K562 (cell line): ENCODE results near the gene CCNK. TPM values are rescaled to one million over a fixed set of nuclear protein-coding genes. Genes with fewer than 3 reads are reported as not detected.

ENCODE experiments used
- ATAC-seq: fragments of 200-7000 bp; cut with Tn5 transposase; 3 replicates; pipeline ENCODE4 v1.9.1; 2020; ENCODE audit warnings: moderate library complexity
- BruUV-seq: library from RNA; stranded (reverse); fragments of 400-500 nt; replicated peaks from 2 replicates; lab custom pipeline; 2021; lab: Mats Ljungman, UMichigan
- CTCF ChIA-PET: fragments of 300-600 bp; formaldehyde crosslinking; extraction: SDS; loops from one replicate; lab custom pipeline; 2021; ENCODE audit warnings: low intra/inter-chr PET ratio; lab: Yijun Ruan, JAX
- POLR2A ChIA-PET: fragments of 300-600, 350-650 bp; sonication (Branson Sonifier 250); formaldehyde crosslinking; extraction: SDS; loops from one replicate; lab custom pipeline; 2021; ENCODE audit warnings: antibody characterized with exemption, inconsistent platforms; lab: Yijun Ruan, JAX
- DNase-seq, 4 experiments: peaks; one replicate each; pipeline versions ENCODE4 v3.0.0 to v3.0.0-alpha.2; 2011 to 2018; ENCODE audit warnings: low spot score in 3 of 4, mixed read lengths in 3 of 4; ENCODE audit errors: extremely low read depth in 1 of 4
- FAIRE-seq: peaks from 2 replicates; lab custom pipeline; 2011; peaks lifted over from hg19 to GRCh38; lab: Jason Lieb, UNC
- H2AFZ ChIP-seq: 2 replicates; pipeline ENCODE4 v1.6.0; 2011; ENCODE audit warnings: low read depth, low read length, control low read depth, inconsistent platforms
- H3K27ac ChIP-seq: fragments of 200-600 bp; 3 replicates; pipeline ENCODE4 v1.8.0; 2011; ENCODE audit warnings: low read depth, mild to moderate bottlenecking, control low read depth, inconsistent platforms, low read length, moderate library complexity, mixed read lengths; ENCODE audit errors: extremely low read depth
- H3K27me3 ChIP-seq, 2 experiments: fragments of 300-600 bp in 1 of 2; 2 replicates in 1 of 2; 3 replicates in 1 of 2; pipeline versions ENCODE4 v1.6.0 to v1.8.0; 2011; ENCODE audit warnings: inconsistent platforms in 2 of 2, low read length in 2 of 2, mild to moderate bottlenecking in 1 of 2, mixed read lengths in 1 of 2, moderate library complexity in 1 of 2; ENCODE audit not compliant: control insufficient read depth in 2 of 2, insufficient read depth in 2 of 2
- H3K36me3 ChIP-seq: fragments of 300-600 bp; 3 replicates; pipeline ENCODE4 v1.8.0; 2011; ENCODE audit warnings: mild to moderate bottlenecking, low read length, inconsistent platforms; ENCODE audit not compliant: control insufficient read depth, insufficient read depth
- H3K4me1 ChIP-seq, 2 experiments: fragments of 200-600 bp in 1 of 2; replicated peaks in 1 of 2; 2 replicates in 1 of 2; 3 replicates in 1 of 2; pipeline versions ENCODE4 v1.5.1 to v1.8.0; 2011; ENCODE audit warnings: inconsistent platforms in 2 of 2, low read length in 2 of 2, mild to moderate bottlenecking in 1 of 2, mixed read lengths in 1 of 2, moderate library complexity in 1 of 2; ENCODE audit not compliant: control insufficient read depth in 2 of 2, insufficient read depth in 2 of 2
- H3K4me2 ChIP-seq: 2 replicates; pipeline ENCODE4 v1.6.1; 2011; ENCODE audit warnings: low read length, control low read depth, inconsistent platforms, mixed read lengths; ENCODE audit not compliant: insufficient read depth
- H3K4me3 ChIP-seq: fragments of 200-600 bp; sonication (generic), shearing (Covaris generic); 2 replicates; pipeline ENCODE4 v1.5.1; 2016; ENCODE audit warnings: control low read depth, inconsistent platforms
- H3K79me2 ChIP-seq: fragments of 200-600 bp; 3 replicates; pipeline ENCODE4 v1.8.0; 2011; ENCODE audit warnings: low read length, inconsistent platforms; ENCODE audit not compliant: control insufficient read depth, insufficient read depth
- H3K9ac ChIP-seq, 2 experiments: 2 replicates each; pipeline versions ENCODE4 v1.6.0 to v1.6.1; 2011; ENCODE audit warnings: low read depth in 2 of 2, low read length in 2 of 2, control low read depth in 1 of 2, inconsistent platforms in 1 of 2, mild to moderate bottlenecking in 1 of 2, mixed read lengths in 1 of 2; ENCODE audit not compliant: insufficient read depth in 1 of 2
- H3K9me1 ChIP-seq: one replicate; pipeline ENCODE4 v1.6.0; 2011; ENCODE audit warnings: inconsistent platforms, mild to moderate bottlenecking, low read length, moderate library complexity; ENCODE audit not compliant: control insufficient read depth, insufficient read depth
- H3K9me3 ChIP-seq: replicated peaks from 2 replicates; pipeline ENCODE4 v1.5.1; 2011; ENCODE audit warnings: low read depth, low read length, inconsistent platforms; ENCODE audit not compliant: control insufficient read depth, insufficient read depth
- H4K20me1 ChIP-seq: replicated peaks from 2 replicates; pipeline ENCODE4 v1.6.1; 2011; ENCODE audit warnings: low read length, inconsistent platforms, mixed read lengths; ENCODE audit not compliant: control insufficient read depth, insufficient read depth
- ARID2 ChIP-seq: fragments of 450-650 bp; IDR thresholded peaks from 2 replicates; pipeline ENCODE4 v1.6.1; 2017; ENCODE audit warnings: antibody characterized with exemption, mild to moderate bottlenecking
- ATF7 ChIP-seq: fragments of 450-650 bp; IDR thresholded peaks from 2 replicates; pipeline ENCODE4 v1.7.1; 2014; ENCODE audit warnings: mild to moderate bottlenecking, moderate library complexity
- GATAD2A ChIP-seq: fragments of 450-650 bp; IDR thresholded peaks from 2 replicates; pipeline ENCODE4 v1.6.1; 2017
- LCOR ChIP-seq: sonication (generic); formaldehyde crosslinking; IDR thresholded peaks from 2 replicates; pipeline ENCODE4 v1.8.0; 2022; ENCODE audit warnings: mild to moderate bottlenecking, missing genetic modification reagents
- PHF20 ChIP-seq: fragments of 450-650 bp; IDR thresholded peaks from 2 replicates; pipeline ENCODE4 v1.6.1; 2018; ENCODE audit not compliant: partially characterized antibody
- POLR2A ChIP-seq: fragments of 450-650 bp; conservative IDR thresholded peaks from 2 replicates; pipeline ENCODE4 v1.6.1; 2016
- SLC30A9 ChIP-seq: fragments of 250-450 bp; sonication (Bioruptor Pico); IDR thresholded peaks from 2 replicates; pipeline ENCODE4 v1.8.0; 2022; ENCODE audit warnings: mild to moderate bottlenecking, moderate library complexity
- SUPT5H ChIP-seq: fragments of 450-650 bp; IDR thresholded peaks from 2 replicates; pipeline ENCODE4 v1.6.1; 2016
- TFAM ChIP-seq: fragments of 250-450 bp; sonication (Bioruptor Pico); conservative IDR thresholded peaks from 2 replicates; pipeline ENCODE4 v1.5.0; 2021; ENCODE audit warnings: mild to moderate bottlenecking, moderate library complexity
- THRAP3 ChIP-seq: fragments of 450-650 bp; IDR thresholded peaks from 2 replicates; pipeline ENCODE4 v1.6.1; 2016; ENCODE audit warnings: mild to moderate bottlenecking, inconsistent platforms, borderline replicate concordance
- ZNF197 ChIP-seq: fragments of 200-800 bp; sonication (Bioruptor generic); IDR thresholded peaks from 2 replicates; pipeline ENCODE4 v1.6.1; 2016; ENCODE audit warnings: low read depth, missing genetic modification characterization, missing compliant biosample characterization
- ZNF764 ChIP-seq: fragments of 250-450 bp; sonication (Bioruptor Pico); IDR thresholded peaks from 2 replicates; pipeline ENCODE4 v1.4.0; 2020; ENCODE audit warnings: low read depth, mild to moderate bottlenecking, moderate library complexity
- WGBS: fragments of 100-300 bp; shearing (Covaris generic); methylation state at CpG from one replicate; pipeline ENCODE4 v1.1.6; 2016; ENCODE audit warnings: low coverage, mixed read lengths; ENCODE audit not compliant: insufficient coverage; ENCODE audit errors: missing lambda C conversion rate; 5-methylcytosine and 5-hydroxymethylcytosine counted together
- in situ Hi-C: fragments of 300-500 bp; cut with MboI; formaldehyde crosslinking; loops from 4 replicates; pipeline ENCODE4 v1.15.0; 2018; ENCODE audit warnings: inconsistent platforms, mixed read lengths
- intact Hi-C: fragments of 100-400 bp; cut with micrococcal nuclease; formaldehyde crosslinking; loops from 2 replicates; pipeline ENCODE4 v1.14.2; 2022
- polyA plus RNA-seq, 8 experiments: library from polyadenylated mRNA; depleted of rRNA in 4 of 8; stranded (reverse) in 5 of 8; unstranded in 3 of 8; fragments of >200 nt; fragmentation: Nextera tagmentation in 2 of 8; fragmentation: Illumina TruSeq in 1 of 8; extraction: Ambion mirVana in 2 of 8; extraction: Trizol in 1 of 8; gene quantifications; 2 replicates each; pipeline versions ENCODE4 v1.2.1 to v1.2.3, GENCODE V29; 2011 to 2014; ENCODE audit warnings: inconsistent platforms in 1 of 8, missing spikeins in 1 of 8
- total RNA-seq, 7 experiments: library from RNA; depleted of rRNA in 6 of 7; stranded (reverse); fragments of >200 nt in 6 of 7; fragmentation: Illumina TruSeq in 2 of 7; extraction: Trizol in 2 of 7; gene quantifications; 2 replicates each; pipeline versions ENCODE4 v1.2.1 to v1.2.3, GENCODE V29; 2011 to 2021; ENCODE audit warnings: low replicate concordance in 1 of 7
- TF ChIP-seq, protein P1 (sequence below): fragments of 250-450 bp; sonication (Bioruptor Pico); IDR thresholded peaks from 2 replicates; pipeline ENCODE4 v1.8.0; 2022; ENCODE audit warnings: moderate library complexity, mild to moderate bottlenecking, inconsistent platforms
- TF ChIP-seq, protein P2 (sequence below), 2 experiments: fragments of 450-650 bp in 1 of 2; sonication (generic) in 1 of 2; formaldehyde crosslinking in 1 of 2; IDR thresholded peaks; 2 replicates each; pipeline versions ENCODE4 v1.7.1 to v1.9.0; 2016 to 2022; ENCODE audit warnings: inconsistent platforms in 1 of 2, mild to moderate bottlenecking in 1 of 2, missing genetic modification reagents in 1 of 2
- TF ChIP-seq, protein P3 (sequence below): conservative IDR thresholded peaks from 2 replicates; pipeline ENCODE4 v1.6.1; 2011; ENCODE audit warnings: low read depth, mild to moderate bottlenecking, low read length; ENCODE audit not compliant: control insufficient read depth

The CCNK gene
- total and polyA plus RNA-seq, 9 of the 15 experiments (the other 6 are each of a cell fraction or from before 2014, with no cell fraction given) = 5.8 to 84.2 (median 16.4) TPM

DNA sequence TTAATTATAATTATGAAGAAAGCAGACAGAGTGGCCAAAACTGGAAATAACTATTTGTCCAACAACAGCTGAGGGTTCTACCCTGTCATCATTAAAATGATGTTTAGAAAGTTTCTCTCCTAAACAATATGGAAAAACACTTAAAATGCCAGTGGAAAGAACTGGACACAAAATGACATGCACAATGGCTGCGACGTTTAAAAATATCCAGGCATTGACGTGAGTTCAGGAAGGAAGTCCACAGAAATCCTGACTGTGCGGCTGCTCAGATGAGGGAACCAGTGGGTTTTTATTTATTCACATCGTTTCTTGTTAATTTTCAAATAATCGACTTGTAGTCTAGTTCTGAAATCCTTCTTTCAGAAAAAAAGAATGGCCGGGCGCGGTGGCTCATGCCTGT lies 58.3 kb downstream of the CCNK start:
- in situ Hi-C loops (no loop called here), intact Hi-C loops (no loop called here)
- peaks cover 26% of the 10 kb centered on the region for H4K20me1 ChIP-seq
- no peaks in the 10 kb centered on the region; the same call in 2 of the 3 replicates for H3K79me2 ChIP-seq
- no peak overlapping the region for H3K4me2 ChIP-seq
- peaks cover 0 to 41% of the 10 kb centered on the region in 2 experiments; a peak in 2 of 5 replicates for H3K4me1 ChIP-seq
- no peaks in the 10 kb centered on the region for H3K9me3 ChIP-seq
- H3K4me3 ChIP-seq = no peak overlapping the region
- BruUV-seq = no TSS peak
- H3K9me1 ChIP-seq = peaks cover 3% of the 10 kb centered on the region
- CTCF ChIA-PET = no interaction called here
- ATAC-seq = no peak
- H3K36me3 ChIP-seq = no peaks in the 10 kb centered on the region
- no peaks in the 10 kb centered on the region for H3K27me3 ChIP-seq
- H2AFZ ChIP-seq = no peak overlapping the region
- DNase-seq = no peak
- no peak overlapping the region for H3K27ac ChIP-seq
- TF ChIP-seq ZNF197 (no peak), POLR2A (no peak), SLC30A9 (CRISPR knock-in tag) (no peak), ZNF764 (CRISPR knock-in tag) (no peak), TFAM (CRISPR knock-in tag) (no peak), ARID2 (no peak), SUPT5H (no peak), LCOR (CRISPR knock-in tag) (no peak), PHF20 (no peak), THRAP3 (no peak), GATAD2A (no peak), ATF7 (no peak)
- TF ChIP-seq, protein P1, sequence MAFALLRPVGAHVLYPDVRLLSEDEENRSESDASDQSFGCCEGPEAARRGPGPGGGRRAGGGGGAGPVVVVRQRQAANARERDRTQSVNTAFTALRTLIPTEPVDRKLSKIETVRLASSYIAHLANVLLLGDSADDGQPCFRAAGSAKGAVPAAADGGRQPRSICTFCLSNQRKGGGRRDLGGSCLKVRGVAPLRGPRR (CRISPR knock-in tag) = no peak
- TF ChIP-seq, protein P2, sequence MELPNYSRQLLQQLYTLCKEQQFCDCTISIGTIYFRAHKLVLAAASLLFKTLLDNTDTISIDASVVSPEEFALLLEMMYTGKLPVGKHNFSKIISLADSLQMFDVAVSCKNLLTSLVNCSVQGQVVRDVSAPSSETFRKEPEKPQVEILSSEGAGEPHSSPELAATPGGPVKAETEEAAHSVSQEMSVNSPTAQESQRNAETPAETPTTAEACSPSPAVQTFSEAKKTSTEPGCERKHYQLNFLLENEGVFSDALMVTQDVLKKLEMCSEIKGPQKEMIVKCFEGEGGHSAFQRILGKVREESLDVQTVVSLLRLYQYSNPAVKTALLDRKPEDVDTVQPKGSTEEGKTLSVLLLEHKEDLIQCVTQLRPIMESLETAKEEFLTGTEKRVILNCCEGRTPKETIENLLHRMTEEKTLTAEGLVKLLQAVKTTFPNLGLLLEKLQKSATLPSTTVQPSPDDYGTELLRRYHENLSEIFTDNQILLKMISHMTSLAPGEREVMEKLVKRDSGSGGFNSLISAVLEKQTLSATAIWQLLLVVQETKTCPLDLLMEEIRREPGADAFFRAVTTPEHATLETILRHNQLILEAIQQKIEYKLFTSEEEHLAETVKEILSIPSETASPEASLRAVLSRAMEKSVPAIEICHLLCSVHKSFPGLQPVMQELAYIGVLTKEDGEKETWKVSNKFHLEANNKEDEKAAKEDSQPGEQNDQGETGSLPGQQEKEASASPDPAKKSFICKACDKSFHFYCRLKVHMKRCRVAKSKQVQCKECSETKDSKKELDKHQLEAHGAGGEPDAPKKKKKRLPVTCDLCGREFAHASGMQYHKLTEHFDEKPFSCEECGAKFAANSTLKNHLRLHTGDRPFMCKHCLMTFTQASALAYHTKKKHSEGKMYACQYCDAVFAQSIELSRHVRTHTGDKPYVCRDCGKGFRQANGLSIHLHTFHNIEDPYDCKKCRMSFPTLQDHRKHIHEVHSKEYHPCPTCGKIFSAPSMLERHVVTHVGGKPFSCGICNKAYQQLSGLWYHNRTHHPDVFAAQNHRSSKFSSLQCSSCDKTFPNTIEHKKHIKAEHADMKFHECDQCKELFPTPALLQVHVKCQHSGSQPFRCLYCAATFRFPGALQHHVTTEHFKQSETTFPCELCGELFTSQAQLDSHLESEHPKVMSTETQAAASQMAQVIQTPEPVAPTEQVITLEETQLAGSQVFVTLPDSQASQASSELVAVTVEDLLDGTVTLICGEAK (IDR thresholded peaks at IDR 0.05) = no peak
- TF ChIP-seq, protein P2 (CRISPR knock-in tag; IDR thresholded peaks at IDR 0.05) = no peak
- TF ChIP-seq, protein P3, sequence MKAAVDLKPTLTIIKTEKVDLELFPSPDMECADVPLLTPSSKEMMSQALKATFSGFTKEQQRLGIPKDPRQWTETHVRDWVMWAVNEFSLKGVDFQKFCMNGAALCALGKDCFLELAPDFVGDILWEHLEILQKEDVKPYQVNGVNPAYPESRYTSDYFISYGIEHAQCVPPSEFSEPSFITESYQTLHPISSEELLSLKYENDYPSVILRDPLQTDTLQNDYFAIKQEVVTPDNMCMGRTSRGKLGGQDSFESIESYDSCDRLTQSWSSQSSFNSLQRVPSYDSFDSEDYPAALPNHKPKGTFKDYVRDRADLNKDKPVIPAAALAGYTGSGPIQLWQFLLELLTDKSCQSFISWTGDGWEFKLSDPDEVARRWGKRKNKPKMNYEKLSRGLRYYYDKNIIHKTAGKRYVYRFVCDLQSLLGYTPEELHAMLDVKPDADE = no peak
- WGBS = 37% methylated on average over 7 of the region's 9 CpGs
- POLR2A ChIA-PET = no interaction called here
- H3K9ac ChIP-seq = no peak overlapping the region
- FAIRE-seq = no peak
